Measurements from ENCODE around the gene ELOVL1.

ELOVL1 gene

DNA sequence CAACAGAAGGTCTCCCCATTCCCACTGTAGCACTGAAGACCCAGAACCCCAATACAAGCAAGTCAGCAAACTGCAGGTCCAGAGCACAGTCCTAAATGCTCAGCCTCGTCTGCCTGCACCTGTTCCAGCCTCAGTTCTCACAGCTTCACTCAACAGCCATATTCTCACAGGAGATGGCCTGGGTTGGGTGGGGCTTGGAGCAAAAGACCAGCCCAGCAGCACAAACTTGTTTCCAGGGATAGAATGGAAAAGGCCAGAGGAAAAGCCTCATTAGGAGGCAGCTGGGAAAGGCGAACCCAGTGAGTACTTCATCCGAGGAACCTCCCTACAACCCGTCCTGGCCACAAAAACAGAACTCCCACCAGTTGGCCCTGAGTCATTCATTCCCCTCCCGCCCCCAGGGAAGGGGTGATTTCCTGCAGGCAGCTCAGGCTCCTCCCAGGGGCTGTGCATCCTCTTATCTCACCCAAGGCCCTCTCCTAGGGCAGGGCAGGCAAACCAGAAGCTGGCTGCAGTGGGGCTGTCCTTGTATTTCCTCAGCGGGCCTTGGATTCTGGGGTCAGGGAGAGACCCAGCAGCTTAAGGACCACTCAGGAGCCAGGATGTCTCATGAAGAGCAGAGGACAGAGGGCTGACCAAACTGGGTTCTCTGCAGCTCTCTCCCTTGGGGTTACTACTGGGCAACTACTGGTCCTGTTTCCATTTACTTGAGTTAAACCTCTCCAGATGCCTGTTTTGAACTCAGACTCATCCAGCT lies 37.6 kb downstream of the ELOVL1 start:
- H3K9me3 Mint-ChIP-seq: peaks cover 8 to 16% of the 10 kb centered on the region in 2 donors
- DNase-seq: peak; percentile 30 to 49
- ATAC-seq: peak; percentile 95
- peak overlapping the region in 1 of 2 donors; percentile 57 for H3K4me3 Mint-ChIP-seq
- H3K27ac Mint-ChIP-seq: peak overlapping the region; percentile 60 to 72
- H3K4me1 Mint-ChIP-seq: peaks cover 23% of the 10 kb centered on the region
- H3K27me3 Mint-ChIP-seq: no peaks in the 10 kb centered on the region

DNA sequence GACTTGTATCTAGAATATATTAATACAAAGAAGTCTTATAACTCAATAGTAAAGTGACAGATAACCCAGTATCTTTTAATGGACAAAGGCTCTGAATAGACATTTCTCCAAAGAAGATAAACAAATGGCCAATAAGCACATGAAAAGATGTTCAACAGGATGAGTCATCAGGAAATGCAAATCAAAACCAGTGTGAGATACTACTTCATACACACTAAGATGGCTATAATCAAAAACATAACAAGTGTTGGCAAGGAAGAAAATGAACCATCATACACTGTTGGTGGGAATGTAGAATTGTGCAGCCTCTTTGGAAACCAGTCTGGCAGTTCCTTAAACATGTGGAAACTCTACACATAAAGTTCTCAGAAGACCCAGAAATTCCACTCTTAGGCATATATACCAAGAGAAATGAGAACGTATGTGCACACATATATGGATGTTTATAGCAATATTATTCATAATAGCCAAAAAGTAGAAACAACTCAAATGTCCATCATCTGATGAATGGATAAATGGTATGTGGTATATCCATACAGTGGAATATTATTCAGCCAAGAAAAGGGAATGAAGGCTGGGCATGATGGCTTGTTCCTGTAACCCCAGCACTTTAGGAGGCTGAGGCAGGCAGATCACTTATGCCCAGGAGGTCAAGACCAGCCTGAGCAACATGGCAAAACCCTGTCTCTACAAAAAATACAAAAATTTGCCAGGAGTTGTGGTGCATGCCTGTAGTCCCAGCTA lies 40.1 kb downstream of the ELOVL1 start:
- H3K4me1 Mint-ChIP-seq: peaks cover 23% of the 10 kb centered on the region
- no peak overlapping the region for H3K27ac Mint-ChIP-seq
- DNase-seq: no peak
- H3K27me3 Mint-ChIP-seq: no peaks in the 10 kb centered on the region
- H3K9me3 Mint-ChIP-seq: peaks cover 20 to 27% of the 10 kb centered on the region in 2 donors
- no peak overlapping the region for H3K4me3 Mint-ChIP-seq
- ATAC-seq: no peak

GRCh38 chr1:43325381-43325780 lies 42.4 kb downstream of the ELOVL1 start:
- Mint-ChIP-seq H3K4me1 (peaks cover 18% of the 10 kb centered on the region), H3K27ac (no peak overlapping the region), H3K27me3 (no peaks in the 10 kb centered on the region), H3K9me3 (peaks cover 20 to 27% of the 10 kb centered on the region in 2 donors), H3K4me3 (no peak overlapping the region)
- ATAC-seq (no peak), DNase-seq (no peak)

DNA sequence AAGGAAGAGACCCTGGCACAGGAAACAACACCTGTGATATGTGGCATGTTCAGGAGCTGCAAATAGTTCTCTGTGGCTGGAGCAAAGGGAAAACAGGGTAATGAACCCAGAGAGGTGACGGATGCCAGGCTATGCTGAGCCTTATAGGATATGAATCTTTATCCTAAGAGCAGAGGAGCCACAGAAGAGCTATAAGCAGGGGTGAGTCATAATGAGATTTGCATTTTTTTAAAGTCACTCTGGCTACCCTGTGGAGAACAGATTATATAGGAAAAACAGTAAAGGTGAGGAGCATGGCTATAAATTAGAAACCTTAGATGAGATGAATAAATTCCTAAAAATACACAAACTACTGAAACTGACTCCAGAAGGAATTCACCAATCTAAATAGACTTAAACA lies 43.0 kb downstream of the ELOVL1 start:
- no peak for ATAC-seq
- DNase-seq: no peak
- Mint-ChIP-seq H3K27ac (no peak overlapping the region), H3K27me3 (no peaks in the 10 kb centered on the region), H3K4me1 (peaks cover 12% of the 10 kb centered on the region), H3K9me3 (peaks cover 20 to 27% of the 10 kb centered on the region in 2 donors), H3K4me3 (no peak overlapping the region)

GRCh38 chr1:43322506-43322905 lies 45.3 kb downstream of the ELOVL1 start:
- H3K4me1 Mint-ChIP-seq: peaks cover 15% of the 10 kb centered on the region
- DNase-seq: no peak
- no peak for ATAC-seq
- peaks cover 16 to 20% of the 10 kb centered on the region in 2 donors for H3K9me3 Mint-ChIP-seq
- no peaks in the 10 kb centered on the region for H3K27me3 Mint-ChIP-seq
- no peak overlapping the region for H3K4me3 Mint-ChIP-seq
- no peak overlapping the region for H3K27ac Mint-ChIP-seq

- Mint-ChIP-seq H3K9me3 (peaks cover 16 to 20% of the 10 kb centered on the region in 2 donors), H3K27me3 (no peaks in the 10 kb centered on the region), H3K4me1 (peaks cover 9% of the 10 kb centered on the region), H3K27ac (no peak overlapping the region), H3K4me3 (no peak overlapping the region)
- no peak for ATAC-seq
- DNase-seq: no peak
Measured at GRCh38 chr1:43321331-43321891, 46.4 kb downstream of the ELOVL1 start.

DNA sequence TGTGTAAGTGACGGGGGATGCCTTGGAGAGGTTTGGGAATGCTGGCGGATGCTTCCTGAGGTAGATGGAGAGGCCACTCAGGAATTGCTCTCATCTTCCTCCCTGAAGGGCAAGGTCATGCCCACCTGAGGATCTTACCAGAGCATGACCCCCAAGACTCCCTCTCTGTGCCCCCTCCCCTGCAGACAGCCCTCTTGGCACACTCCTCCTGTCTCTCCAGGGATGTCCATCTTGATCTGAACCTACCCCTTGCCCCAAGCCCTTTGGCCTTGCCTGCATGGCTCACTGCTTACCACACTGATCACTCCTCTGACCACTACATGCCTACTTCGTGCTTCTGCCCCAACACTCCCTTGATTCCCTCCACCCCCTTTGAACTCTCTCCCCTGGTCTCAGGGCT lies 48.0 kb downstream of the ELOVL1 start:
- Mint-ChIP-seq H3K27ac (no peak overlapping the region), H3K4me1 (peaks cover 9% of the 10 kb centered on the region), H3K9me3 (peaks cover 7 to 9% of the 10 kb centered on the region in 2 donors), H3K27me3 (no peaks in the 10 kb centered on the region), H3K4me3 (no peak overlapping the region)
- ATAC-seq (no peak), DNase-seq (no peak)

- no peak for DNase-seq
- H3K9me3 Mint-ChIP-seq: peaks cover 3 to 4% of the 10 kb centered on the region in 2 donors
- no peaks in the 10 kb centered on the region for H3K27me3 Mint-ChIP-seq
- no peak for ATAC-seq
- H3K4me1 Mint-ChIP-seq: peaks cover 9% of the 10 kb centered on the region
- H3K4me3 Mint-ChIP-seq: no peak overlapping the region
- H3K27ac Mint-ChIP-seq: peak overlapping the region in 1 of 2 donors; percentile 21
Measured at GRCh38 chr1:43319288-43319687, 48.5 kb downstream of the ELOVL1 start.

DNA sequence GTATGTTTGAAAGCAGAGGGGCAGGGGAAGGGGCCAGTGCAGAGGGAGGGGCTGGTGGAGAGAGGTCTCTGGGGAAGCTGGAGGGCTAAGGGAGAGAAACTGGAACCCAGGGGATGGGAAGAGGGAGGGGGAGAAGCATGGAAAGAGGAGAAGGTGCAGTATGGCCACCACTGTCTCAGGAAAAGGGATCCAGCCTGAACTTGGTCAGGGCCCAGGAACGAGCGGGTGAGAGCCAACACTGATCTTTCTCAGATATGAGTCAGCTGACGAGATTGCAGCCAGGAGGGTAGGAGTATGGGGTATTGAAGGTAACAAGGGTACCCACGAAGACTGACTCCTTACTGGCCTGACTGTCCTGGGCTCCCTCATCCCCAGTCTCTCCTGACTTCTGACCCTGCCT lies 49.0 kb downstream of the ELOVL1 start:
- ATAC-seq (no peak), DNase-seq (no peak)
- H3K9me3 Mint-ChIP-seq: no peaks in the 10 kb centered on the region
- H3K27me3 Mint-ChIP-seq: no peaks in the 10 kb centered on the region
- H3K27ac Mint-ChIP-seq: no peak overlapping the region
- H3K4me3 Mint-ChIP-seq: no peak overlapping the region
- peaks cover 9% of the 10 kb centered on the region for H3K4me1 Mint-ChIP-seq

DNA sequence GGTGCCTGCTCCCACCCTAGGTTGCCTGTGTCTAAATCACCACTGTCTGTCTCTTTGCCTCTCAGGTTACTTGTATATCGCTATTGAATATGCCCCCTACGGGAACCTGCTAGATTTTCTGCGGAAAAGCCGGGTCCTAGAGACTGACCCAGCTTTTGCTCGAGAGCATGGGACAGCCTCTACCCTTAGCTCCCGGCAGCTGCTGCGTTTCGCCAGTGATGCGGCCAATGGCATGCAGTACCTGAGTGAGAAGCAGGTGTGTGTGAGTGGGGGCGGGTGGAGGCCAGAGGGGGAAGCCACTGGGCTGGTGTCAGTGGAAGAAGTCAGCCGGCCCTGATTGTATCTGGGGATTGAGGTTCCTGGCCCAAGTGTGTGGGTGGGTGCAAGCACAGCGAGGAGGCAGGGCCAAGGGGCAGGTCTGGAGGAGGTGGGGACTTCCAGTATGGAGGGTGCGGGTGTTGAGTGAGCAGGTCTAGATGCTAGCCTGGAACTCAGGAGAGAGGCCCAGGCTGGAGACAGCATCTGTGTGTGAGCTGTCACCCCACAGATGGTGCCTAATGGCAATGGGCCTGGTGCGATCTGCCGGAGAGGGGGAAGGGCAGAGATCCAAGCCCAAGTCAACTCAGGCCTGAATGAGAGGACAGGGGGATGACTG lies 49.9 kb downstream of the ELOVL1 start:
- H3K9me3 Mint-ChIP-seq: no peaks in the 10 kb centered on the region
- peaks cover 9% of the 10 kb centered on the region for H3K4me1 Mint-ChIP-seq
- H3K27me3 Mint-ChIP-seq: no peaks in the 10 kb centered on the region
- H3K4me3 Mint-ChIP-seq: no peak overlapping the region
- no peak for ATAC-seq
- no peak for DNase-seq
- H3K27ac Mint-ChIP-seq: peak overlapping the region; percentile 19 to 91

DNA sequence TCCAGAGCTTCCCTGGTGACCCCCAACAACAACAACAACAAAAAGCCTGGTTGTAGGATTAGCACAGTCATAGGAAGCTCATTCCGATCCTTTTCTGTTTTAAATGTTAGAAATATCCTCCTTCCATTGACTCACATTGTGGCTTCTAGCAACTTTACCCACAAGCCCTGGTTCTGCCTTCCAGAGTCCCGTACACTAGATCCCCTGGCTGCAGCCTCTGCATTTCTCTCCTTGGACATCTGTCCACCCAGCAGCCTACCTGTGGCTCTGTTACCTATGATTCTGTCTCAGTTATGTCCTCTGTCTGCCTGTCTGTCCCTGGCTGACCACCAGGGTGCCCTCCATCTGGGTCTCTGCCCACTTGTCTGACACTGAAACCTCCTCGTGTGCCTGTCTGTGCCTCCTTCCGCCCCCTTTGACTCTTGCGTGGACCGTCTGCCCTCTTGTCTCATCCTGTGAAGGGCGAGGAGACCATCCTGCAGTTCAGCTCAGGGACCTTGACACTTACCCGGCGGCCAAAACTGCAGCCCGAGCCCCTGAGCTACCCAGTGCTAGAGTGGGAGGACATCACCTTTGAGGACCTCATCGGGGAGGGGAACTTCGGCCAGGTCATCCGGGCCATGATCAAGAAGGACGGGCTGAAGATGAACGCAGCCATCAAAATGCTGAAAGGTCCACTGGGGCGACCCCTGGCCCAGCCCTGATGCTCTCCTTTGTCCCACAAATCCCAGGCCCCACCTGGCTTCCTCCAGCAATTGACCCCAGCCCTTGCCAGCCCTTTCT lies 50.9 kb downstream of the ELOVL1 start:
- H3K27me3 Mint-ChIP-seq: no peaks in the 10 kb centered on the region
- H3K9me3 Mint-ChIP-seq: no peaks in the 10 kb centered on the region
- no peak overlapping the region for H3K4me3 Mint-ChIP-seq

DNA sequence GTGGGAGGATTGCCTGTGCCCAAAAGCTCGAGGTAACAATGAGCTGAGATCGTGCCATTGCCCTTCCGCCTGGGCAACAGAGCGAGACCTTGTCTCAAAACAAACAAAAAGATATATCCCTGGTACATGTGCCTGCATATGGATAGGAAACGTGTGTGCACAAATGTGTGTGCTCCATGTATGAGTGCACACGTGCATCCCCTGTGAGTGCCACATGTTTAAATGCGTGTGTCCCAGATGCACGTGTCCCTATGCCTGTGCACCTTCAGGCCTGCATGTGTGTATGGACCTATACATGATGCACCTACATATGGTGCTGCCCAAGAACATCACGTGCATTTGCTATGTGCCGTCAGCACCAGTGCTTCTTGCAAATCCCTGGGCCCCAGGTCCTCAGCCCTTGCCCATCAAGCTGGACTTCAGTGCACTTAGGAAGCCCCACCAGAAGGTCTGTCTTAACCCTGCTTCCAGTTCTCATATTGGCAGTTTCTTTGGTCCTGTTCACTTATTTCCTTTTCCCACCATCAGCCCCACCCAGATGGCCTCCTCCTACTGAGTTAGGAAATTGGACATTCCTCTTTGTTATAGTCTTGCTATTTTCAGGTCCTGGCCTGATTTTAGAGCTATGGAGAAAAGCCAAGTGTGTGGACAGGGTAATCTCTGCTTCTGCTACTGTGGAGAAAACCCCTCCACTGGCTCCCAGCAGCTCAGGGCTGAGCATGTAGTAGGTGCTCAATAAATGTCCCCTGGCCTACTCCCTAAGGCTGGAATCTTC lies 51.7 kb downstream of the ELOVL1 start:
- H3K9me3 Mint-ChIP-seq: no peaks in the 10 kb centered on the region
- H3K27me3 Mint-ChIP-seq: no peaks in the 10 kb centered on the region
- no peak overlapping the region for H3K4me3 Mint-ChIP-seq
- H3K27ac Mint-ChIP-seq: no peak overlapping the region
- ATAC-seq (no peak), DNase-seq (no peak)
- peaks cover 9% of the 10 kb centered on the region for H3K4me1 Mint-ChIP-seq

More for the DNA sequence above, 50.9 kb downstream of the ELOVL1 start:
- DNase-seq: no peak
- ATAC-seq: no peak
- H3K27ac Mint-ChIP-seq: no peak overlapping the region
- H3K4me1 Mint-ChIP-seq: peaks cover 9% of the 10 kb centered on the region

- ATAC-seq (no peak), DNase-seq (no peak)
- no peak overlapping the region for H3K4me3 Mint-ChIP-seq
- peaks cover 9% of the 10 kb centered on the region for H3K4me1 Mint-ChIP-seq
- H3K9me3 Mint-ChIP-seq: no peaks in the 10 kb centered on the region
- no peak overlapping the region for H3K27ac Mint-ChIP-seq
- H3K27me3 Mint-ChIP-seq: no peaks in the 10 kb centered on the region
Measured at GRCh38 chr1:43315481-43315880, 52.3 kb downstream of the ELOVL1 start.

GRCh38 chr1:43314233-43314632 lies 53.6 kb downstream of the ELOVL1 start:
- H3K27me3 Mint-ChIP-seq: no peaks in the 10 kb centered on the region
- no peak overlapping the region for H3K27ac Mint-ChIP-seq
- ATAC-seq: no peak
- no peak overlapping the region for H3K4me3 Mint-ChIP-seq
- no peak for DNase-seq
- no peaks in the 10 kb centered on the region for H3K9me3 Mint-ChIP-seq
- peaks cover 9% of the 10 kb centered on the region for H3K4me1 Mint-ChIP-seq

All from stimulated activated naive CD8-positive, alpha-beta T cell treated with anti-CD3 and anti-CD28 coated beads, Interleukin-15, amount 100 ng/mL, for 72 hours (primary cell).